Astrocyte (in vitro differentiated cells and primary cell): ENCODE results near the gene KAT7.

ENCODE experiments used
- EZH2 ChIP-seq: IDR thresholded peaks from 2 replicates; pipeline ENCODE4 v1.6.1; 2012; ENCODE audit warnings: mild to moderate bottlenecking, low read length, inconsistent platforms; ENCODE audit not compliant: insufficient read depth
- TF ChIP-seq, protein P1 (sequence below): IDR thresholded peaks from 2 replicates; pipeline ENCODE4 v1.5.1; 2011; ENCODE audit warnings: low read depth, mild to moderate bottlenecking, inconsistent platforms, low read length, moderate library complexity; ENCODE audit not compliant: insufficient read depth

DNA sequence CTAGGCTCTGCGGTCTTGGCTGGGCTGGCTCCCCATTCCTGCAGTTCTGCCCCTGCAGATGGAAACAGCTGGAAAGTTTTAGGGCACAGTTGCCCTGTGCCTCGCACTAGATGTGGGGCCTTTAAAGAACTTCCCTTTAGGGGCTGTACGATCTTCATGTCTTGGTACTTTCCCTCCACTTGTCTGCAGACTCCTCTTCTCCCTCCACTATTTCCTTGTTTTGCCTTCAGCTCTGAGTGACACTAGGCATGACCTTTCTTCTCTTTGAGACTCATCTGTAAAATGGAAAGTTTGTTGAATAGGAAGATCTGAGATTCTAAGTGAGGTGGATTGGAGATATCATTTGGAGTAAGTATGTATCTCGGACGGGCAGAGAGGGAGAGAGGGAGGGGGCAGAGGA is 65.6 kb downstream of the KAT7 start:
- TF ChIP-seq, protein P1, sequence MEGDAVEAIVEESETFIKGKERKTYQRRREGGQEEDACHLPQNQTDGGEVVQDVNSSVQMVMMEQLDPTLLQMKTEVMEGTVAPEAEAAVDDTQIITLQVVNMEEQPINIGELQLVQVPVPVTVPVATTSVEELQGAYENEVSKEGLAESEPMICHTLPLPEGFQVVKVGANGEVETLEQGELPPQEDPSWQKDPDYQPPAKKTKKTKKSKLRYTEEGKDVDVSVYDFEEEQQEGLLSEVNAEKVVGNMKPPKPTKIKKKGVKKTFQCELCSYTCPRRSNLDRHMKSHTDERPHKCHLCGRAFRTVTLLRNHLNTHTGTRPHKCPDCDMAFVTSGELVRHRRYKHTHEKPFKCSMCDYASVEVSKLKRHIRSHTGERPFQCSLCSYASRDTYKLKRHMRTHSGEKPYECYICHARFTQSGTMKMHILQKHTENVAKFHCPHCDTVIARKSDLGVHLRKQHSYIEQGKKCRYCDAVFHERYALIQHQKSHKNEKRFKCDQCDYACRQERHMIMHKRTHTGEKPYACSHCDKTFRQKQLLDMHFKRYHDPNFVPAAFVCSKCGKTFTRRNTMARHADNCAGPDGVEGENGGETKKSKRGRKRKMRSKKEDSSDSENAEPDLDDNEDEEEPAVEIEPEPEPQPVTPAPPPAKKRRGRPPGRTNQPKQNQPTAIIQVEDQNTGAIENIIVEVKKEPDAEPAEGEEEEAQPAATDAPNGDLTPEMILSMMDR = no peak
- TF ChIP-seq EZH2 = no peak
